ENCODE data around the gene AFF2.

AFF2 gene

DNA sequence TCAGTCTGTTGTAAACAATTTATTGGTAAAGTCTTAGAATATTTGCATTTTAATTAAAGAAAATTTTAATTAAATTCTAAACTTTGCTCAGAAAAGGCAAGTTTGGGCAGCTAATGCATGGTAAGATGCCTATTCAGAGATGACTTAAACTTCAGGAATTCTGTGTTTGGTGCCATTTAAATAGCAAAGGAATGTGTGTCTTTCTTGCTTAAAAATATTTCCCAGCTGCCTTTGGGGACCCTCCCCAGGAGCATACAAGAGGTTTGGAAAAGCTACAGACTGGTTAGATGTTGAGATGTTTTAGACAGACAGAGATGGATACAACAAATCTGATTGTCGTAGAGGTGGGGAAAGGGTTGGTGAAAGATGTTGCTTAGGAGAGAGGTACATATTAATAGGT is 36.5 kb downstream of the AFF2 start:
- no peak for DNase-seq (ENCODE audit: low read depth, low spot score)

DNA sequence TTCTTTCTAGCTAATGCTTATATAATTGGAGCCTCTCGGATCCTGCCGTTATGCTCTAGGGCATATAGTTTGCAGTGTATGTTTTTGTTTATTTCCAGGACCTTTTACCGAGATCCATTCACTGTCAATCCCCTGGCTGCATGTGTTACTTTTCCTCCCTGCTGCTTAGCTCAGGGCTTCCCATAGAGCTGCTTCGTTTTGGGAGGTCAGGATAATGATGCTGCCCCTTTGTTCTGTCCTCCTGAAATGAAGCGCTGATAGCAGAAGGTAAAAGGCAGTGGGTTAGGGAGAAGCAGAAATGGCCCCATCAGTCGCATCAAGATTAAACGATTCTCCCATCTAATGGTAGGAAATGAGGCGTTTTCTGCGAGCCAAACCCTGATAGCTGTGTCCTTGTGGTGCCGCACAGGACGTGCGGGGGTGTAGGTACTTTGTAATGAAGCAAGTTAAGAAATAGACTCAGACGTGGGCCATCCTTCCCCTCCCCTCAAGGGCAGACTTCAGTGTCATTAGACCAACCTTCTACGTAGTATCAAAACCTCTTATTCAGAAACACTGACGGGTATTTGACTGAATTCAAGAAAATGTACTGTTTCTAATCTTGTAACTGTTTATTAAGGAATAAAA is 37.3 kb downstream of the AFF2 start:
- DNase-seq (ENCODE audit: low read depth, low spot score): no peak

DNA sequence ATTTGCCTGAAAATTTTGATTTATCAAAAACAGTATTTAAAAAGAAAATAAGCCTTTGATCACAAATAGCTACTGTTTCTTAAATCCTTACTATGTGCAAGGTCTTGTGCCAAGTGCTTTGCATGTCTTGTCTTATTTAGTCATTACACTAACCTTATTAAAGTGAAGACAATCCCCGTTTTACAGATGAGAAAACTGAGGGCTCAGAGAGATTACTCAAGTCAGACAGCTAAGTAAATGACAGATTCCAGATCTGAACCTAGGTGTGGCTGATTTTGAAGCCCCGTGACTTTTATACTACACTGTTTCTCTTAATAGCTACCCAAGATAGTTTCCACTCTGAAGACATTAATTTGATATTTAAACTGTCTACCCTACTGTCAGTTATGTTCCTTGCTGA is 38.2 kb downstream of the AFF2 start:
- no peak for DNase-seq (ENCODE audit: low read depth, low spot score)

DNA sequence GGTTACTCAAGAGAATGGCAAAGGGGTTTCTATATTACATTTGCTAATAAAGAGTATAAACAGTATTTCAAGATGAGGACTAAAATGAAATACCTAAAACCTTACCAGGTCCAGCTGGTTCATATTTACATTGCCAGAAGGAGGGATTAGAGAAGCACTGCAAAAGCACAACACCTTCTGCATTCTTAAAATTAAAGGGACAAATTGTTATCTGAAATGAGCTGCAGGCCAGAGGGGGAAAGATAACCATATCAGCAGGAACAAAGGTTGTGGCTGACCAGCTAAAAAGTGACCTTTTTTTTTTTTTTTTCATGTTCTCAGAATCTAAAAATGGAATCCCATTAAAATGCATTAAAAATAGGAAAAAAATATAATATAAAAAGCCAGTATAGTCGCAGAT is 39.7 kb downstream of the AFF2 start:
- no peak for DNase-seq (ENCODE audit: low read depth, low spot score)

DNA sequence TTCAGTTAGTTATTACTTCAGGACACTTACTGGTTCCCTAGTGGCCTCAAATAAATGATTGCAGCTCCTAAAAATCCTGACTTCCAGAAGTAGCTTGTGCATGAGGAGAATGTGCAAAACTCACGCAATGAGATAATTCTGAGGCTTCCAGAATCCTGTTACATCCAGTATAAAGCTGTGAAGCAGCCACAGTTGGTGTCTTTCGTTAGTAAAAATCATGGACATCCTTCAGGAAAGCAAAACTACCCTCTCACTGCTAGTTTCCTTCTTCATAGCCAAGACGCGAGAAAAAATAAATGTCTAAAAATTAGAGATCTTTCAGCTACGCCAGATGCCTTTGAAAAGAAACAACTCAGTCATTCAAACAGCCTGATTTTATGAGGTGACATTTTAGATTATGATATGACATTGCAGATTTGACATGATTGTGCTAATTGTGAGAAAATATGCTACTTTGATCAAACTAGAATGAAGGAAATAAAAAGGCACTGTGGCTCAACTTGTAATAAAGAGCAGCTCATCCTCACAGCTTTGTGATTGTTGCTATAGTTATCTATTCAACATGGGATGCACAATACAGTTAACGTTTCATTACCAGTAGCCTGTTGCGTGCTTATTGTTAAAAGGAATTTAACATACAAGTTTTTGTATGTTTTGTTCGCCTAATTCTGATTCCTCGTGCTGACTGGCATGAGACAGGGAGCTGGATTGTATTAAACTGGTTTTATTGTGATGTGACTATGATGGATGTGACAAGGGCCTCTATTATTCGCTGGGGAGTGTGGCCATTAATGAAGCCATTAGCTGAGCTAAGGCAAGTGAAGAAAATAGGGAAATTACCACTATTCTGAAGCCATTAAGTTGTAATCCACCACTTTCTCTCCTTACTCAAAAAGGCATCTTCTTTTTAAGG is 40.5 kb downstream of the AFF2 start:
- DNase-seq (ENCODE audit: low read depth, low spot score): no peak

DNA sequence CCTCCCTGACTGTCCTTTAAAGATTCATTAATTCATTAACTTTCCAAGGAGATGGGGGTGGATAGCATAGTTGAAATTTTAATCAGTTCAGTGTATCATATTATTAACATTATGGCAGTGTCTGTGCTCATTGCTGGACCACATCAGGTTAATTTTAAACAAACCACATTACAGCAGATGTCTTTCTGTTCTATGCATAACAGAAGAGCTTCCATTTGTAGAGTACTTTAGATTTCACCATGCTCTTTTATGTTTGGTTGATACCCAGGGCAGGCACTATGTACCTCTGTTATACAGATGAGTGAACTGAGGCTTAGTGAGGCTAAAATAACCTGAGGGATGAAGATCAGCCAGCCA is 41.1 kb downstream of the AFF2 start:
- no peak for DNase-seq (ENCODE audit: low read depth, low spot score)

DNA sequence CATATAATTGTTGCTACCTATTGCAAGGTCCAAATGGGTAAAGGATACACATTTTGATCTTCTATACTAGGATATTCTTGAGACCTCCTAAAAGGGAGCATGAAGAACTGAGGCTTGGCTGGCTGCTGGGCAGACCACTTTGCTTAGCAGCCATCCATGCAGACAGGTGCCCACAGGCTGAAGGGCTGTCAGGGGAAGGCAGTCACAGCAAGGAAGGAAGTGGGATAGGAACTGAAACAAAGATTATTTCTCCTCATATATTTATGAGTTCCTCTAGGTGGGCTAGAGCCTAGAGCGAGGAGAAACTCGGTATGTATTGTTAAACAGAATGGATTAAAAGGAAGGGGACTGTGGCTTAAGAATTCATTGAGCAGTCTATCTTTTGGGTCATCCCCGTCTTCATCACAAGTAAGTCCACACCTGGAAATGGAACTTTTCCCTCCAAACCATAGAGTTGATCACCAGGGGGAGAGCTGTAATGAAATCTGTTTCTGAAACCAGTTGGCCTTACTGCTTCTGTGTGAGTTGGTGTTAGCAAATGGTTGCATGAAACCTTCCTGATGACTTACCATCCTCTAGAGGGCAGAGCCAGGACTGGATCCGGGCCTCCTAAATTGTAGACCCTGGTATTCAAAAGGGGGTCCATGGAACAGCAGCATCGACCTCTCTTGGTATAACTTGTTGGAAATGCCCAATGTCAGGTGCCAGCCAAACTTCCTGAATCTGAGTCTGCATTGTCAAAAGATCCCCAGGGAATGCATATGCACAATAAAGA is 42.3 kb downstream of the AFF2 start:
- no peak for DNase-seq (ENCODE audit: low read depth, low spot score)

DNA sequence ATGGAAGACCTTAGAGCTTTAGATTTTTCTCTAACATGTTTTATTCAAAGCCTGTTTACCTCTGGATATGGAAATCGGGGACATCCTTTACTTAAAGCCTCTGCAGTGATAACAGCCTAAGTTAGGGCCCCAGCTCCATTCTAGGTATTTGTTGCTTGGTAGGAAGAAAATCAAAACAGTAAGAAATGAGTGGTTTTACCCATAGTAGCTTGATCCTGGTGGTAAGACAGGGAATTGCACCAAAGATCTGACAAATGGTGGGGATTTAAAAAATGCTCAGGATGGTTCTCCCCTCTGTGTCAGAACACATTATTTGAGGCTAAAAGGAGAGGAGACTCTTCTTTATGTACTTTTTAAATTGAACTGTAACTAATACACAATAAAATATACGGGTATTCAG is 52.4 kb downstream of the AFF2 start:
- DNase-seq (ENCODE audit: low read depth, low spot score): no peak

DNA sequence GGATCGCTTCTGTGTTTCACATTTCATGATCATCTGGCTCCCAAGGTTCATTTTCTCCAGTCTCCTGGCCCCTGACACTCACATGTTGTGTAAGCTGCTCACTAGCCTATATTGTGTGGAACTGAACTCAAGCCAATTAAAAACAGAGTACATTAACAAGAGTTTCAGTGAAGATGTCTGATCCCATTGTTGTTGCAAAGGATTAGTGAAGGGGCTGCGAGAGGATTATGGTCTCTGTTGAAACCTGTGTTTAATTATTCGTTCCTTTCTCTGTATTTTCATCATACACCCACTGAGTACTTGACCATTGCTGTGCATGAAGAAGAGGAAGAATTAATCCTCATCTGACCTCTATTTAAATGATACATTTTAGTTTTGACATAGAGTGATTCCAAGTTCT is 54.7 kb downstream of the AFF2 start:
- no peak for DNase-seq (ENCODE audit: low read depth, low spot score)

DNA sequence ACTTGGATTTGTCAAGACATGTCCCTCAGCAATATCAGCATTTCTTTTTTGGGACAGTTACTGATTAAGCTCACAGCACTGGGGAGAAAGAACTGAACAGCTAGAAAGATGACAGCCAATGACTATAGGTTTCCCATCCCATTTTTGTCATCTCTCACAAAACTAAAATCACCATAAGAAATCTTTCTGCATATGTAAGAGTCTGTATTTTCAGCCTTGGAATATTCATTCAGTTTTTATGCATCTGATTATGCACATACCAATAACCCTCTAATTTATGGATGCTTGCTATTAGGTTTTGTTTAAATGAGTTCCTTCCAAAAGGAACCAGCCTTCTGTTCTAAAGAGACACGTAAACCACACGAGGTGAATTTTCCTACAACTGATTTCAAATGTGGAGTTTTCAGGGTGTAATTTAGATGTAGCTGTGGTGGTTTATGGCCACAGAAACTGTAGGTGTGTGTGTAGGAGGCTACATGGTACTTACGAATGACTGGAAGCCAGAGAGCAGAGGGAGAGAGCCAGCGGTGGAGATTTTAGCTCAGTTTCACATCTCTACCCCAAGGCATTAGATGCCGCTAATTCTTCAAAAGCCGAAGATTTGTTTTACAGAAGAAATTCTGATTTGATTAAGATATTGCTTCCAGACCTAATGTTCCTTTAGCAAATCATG is 55.3 kb downstream of the AFF2 start:
- DNase-seq (ENCODE audit: low read depth, low spot score): no peak

DNA sequence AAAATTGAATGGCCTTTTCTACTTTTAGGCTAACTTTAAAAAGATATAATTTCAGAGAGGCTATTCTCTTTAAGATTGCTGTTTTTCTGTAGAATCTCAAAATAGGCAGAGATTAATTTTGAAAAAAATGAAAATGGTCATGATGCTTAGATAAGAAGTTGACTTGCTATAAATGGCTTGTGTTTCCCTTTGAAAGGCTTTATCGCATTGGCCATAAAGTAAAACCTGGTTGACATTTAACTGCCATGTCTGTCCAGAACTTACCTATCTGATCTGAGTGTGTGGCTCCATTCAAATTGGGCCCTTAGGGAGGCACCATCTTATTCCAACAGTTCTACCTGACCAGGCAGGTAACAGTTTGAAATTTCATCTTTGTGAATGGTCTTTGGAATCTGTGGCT is 56.1 kb downstream of the AFF2 start:
- no peak for DNase-seq (ENCODE audit: low read depth, low spot score)

DNA sequence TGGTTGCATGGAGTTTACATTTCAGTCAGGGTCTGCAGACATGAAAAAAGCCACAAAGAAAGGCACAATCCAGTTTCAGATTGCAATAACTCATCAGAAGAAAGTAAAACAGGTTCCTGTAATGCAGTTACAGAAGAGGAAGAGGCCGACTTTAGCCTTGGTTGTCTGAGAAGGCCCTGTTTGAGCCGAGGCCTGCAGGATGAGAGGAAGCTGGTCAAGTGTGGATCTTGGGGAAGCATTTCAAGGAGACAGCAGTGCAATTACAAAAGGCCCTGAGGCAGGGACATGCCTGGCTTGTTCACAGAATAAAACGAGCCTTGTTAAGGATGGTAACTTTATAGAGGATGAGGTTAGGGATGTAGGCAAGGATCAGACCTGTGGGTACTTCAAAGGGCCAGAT is 62.4 kb downstream of the AFF2 start:
- no peak for DNase-seq (ENCODE audit: low read depth, low spot score)

DNA sequence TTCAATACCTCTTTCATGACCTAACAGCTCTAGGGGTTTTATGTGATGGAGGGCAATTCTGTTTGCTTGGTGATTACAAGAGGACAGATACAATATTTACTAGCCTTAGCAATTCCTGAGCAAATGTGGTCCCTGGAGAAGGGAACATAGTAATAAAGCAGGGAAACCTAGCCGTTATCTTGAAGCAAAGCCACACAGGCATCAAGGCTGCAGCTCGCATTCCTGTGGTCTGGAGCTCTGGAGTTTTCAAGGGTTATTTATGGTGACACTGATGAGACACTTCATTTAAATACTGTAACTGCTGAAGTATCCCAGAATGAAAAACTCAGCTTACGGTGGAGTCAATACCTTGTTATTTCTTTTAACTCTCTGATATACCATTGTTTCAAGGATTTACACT is 66.8 kb downstream of the AFF2 start:
- DNase-seq (ENCODE audit: low read depth, low spot score): no peak

DNA sequence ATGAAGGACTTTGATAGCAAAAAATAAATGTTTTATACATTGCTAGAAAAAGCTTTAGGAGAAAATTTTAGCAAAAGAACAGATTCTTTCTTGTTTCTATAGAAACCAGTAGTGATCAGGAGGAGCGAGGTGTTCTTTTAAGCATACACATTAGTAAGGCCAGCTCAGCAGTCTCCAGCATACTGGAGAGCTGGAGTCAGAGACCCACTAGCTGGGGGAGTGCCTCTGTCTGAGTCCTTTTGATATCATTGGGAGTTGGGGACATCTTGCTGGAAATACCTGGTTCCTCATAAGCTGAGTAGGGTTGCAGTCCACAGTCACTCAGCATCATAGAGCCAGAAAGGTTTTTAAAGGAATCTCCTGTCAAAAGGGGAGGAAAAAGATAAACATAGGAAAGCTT is 67.4 kb downstream of the AFF2 start:
- DNase-seq (ENCODE audit: low read depth, low spot score): no peak

DNA sequence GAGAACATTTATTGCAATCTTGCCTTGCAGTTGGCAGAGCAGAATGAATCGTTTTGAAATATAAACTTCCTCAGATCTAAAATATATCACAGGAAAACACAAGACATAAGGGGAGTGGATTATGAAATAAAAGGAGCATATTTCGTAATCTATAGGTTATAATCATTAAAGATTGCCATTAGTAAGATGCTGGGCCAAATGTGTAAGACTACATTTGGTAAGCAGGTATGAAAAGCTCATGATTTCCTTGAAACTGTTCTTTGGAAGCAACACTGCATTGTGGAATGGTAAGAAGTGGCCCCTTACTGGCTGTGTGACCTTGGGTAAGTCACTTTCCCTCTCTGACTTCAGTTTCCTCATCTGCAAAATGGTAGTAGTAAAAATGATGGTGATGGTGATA is 68.3 kb downstream of the AFF2 start:
- no peak for DNase-seq (ENCODE audit: low read depth, low spot score)

DNA sequence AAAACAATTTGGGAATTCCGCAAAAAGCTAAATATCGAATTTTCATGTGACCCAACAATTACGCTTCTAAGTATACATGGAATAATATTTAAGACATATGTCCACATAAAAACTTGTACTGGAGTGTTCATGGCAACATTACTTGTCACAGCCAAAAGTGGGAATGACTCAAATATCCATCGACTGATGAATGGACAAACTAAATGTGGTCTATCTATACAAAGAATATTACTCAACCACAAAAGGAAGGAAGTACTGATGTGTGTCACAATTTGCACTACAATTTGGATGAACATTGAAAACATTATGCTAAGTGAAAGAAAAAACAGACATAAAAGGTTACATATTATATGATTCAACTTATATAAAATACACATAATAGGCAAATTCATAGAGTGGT is 71.9 kb downstream of the AFF2 start:
- DNase-seq (ENCODE audit: low read depth, low spot score): no peak

DNA sequence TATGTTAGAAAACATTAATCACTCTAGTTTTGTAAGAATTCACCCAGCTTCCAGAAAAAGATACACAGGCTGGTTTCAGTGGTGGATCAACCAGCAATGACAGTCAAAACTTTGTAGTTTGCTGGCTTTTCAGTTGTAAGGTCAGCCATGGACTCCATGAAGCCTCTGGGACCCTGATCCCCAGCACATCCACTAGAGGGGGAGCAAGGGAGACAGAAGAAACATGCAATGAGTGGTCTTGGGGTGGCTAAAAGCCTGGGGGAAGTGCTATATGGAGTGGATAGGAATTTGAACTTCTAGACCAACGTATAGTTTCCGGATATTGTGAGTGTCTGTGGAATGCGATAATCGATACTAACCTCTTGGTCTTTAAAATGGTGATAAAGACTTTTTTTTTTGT is 72.7 kb downstream of the AFF2 start:
- no peak for DNase-seq (ENCODE audit: low read depth, low spot score)

DNA sequence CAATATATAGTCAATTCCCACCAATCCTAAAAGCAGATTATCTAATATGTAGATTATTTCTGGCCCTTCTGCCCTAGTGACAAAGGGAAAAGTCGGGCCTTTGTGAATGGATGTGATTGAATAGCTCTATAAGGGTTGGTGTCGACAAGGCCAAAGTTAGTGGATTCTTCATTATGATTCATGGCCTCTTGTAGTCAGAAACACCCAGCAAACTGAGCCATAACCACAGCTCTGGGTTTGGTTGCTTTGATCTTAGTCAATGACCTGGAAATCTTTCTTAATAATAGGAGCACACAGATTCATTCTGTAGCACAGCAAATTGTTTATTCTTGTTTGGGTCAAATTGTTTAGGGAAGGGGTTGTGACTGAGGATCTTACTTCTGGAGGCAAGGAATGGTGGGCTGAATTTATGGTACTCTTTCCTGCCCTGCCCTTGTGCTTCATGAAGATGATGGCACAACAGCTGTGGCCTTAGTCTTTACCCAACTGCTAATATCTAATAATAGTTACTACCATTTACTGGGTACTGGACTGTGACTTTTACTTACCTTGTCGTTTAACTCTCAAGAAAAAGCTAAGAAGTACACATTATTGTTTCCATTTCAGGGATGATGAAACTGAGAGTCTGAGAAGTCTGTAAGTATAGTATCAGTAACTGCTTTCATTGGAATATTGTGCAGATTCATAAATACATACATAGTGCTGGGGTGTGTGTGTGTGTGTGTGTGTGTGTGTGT is 74.0 kb downstream of the AFF2 start:
- no peak for DNase-seq (ENCODE audit: low read depth, low spot score)

DNA sequence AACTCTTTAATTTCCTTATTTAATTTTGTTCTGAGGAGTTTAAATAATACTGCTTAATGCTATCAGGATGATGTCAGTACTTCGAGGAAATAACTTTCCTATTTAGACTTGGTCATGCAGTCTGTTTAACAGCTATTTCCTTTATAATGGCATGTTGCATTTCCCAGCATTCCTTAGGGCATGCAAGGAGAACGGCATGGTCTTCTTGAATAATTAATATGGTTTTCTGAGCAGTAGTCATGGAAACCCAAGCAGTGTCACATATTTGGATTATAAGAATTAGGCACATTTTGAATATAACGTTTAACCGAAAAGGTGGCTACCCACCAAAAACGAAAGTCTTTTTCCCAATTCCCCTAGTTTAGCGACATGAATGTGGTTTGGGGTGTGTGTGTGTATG is 76.0 kb downstream of the AFF2 start:
- no peak for DNase-seq (ENCODE audit: low read depth, low spot score)

DNA sequence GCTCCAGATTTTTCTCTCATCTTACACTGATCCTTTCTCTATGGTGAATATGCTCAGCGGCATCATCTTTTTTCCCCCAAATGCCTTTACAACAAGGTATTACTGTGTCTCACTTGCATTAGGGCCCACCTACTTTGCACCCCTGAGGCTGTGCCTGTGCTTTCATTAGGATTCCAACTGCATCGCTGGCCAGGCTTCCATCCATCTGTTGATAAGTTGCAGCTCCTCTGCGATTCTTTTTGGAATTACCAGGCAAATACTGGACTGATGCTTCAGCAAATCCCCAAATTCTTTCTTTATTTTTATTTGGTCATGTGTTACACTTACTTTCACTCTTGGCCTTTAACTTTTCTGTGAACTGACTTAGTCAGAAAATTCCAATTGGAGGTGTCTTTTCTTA is 77.3 kb downstream of the AFF2 start:
- DNase-seq (ENCODE audit: low read depth, low spot score): no peak

DNA sequence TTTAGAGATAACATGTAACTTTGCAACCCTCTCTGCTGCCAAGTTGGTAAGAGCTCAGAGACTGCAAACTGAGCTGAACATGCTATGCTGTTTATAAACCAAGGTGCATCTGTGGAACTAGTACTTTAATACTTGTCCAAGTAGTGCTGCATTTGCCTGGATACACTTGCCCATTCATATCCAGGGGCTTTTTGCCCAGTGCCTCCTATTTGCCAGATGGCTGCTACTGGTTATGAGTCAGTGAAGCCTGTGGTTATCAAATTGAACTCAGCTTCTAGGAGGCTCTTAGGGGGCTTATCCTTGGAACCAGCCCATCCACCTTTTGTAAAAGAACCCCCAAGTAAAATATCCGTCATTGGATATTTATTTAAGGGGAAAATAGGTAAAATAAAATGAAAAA is 79.6 kb downstream of the AFF2 start:
- DNase-seq (ENCODE audit: low read depth, low spot score): no peak

DNA sequence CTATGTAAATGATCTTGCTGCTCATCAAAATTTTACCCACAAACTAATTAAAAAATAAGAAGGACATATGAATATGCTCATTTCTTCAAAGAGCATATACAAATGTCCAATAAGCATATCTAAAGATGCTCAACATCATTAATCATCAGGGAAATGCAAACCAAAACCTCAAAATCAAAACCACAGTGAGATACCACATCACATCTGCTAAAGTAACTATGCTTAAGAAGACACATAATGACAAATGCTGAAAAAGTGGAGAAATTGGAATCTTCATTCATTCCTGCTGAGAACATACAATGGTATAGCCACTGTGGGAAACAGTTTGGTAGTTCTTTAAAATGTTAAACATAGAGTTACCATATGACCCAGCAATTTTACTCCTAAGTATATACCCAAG is 81.9 kb downstream of the AFF2 start:
- no peak for DNase-seq (ENCODE audit: low read depth, low spot score)
